ENCODE data around the gene B3GALT4.
"Not testable (repeated sequence)": the region's sequence is repeated elsewhere in the genome, so short reads cannot be mapped to it uniquely, and the experiment has no call there.

B3GALT4 gene

DNA sequence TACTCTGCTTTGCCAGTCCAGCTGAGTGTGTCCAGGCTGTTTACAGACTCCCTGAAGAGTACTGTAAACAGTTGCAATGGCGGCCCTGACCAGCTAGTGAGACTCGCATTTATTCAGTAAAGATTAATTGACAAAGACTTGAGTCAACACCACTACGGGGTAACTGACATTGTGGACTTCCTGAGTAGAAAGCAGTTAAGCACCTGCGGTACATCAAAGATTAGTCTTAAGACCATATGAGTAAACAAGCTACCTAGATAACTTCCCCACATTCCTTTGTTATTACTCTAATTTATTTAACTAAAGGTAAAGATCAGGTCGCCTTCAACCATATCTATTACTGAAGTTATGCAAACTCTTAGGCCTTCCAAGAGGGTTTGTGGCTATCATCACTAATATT lies 17.9 kb upstream of the B3GALT4 start:
- ATAC-seq = no peak
- no peak for TF ChIP-seq SNAI2 (CRISPR knock-in tag; IDR thresholded peaks at IDR 0.05)
- TF ChIP-seq, protein P1, sequence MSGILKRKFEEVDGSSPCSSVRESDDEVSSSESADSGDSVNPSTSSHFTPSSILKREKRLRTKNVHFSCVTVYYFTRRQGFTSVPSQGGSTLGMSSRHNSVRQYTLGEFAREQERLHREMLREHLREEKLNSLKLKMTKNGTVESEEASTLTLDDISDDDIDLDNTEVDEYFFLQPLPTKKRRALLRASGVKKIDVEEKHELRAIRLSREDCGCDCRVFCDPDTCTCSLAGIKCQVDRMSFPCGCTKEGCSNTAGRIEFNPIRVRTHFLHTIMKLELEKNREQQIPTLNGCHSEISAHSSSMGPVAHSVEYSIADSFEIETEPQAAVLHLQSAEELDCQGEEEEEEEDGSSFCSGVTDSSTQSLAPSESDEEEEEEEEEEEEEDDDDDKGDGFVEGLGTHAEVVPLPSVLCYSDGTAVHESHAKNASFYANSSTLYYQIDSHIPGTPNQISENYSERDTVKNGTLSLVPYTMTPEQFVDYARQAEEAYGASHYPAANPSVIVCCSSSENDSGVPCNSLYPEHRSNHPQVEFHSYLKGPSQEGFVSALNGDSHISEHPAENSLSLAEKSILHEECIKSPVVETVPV (CRISPR knock-in tag; IDR thresholded peaks at IDR 0.05) = no peak
- TF ChIP-seq TCF4 (CRISPR knock-in tag; IDR thresholded peaks at IDR 0.05; ENCODE audit: borderline replicate concordance) = no peak
- no peak for TF ChIP-seq ESRRG (CRISPR knock-in tag; IDR thresholded peaks at IDR 0.05)
- TF ChIP-seq, protein P2, sequence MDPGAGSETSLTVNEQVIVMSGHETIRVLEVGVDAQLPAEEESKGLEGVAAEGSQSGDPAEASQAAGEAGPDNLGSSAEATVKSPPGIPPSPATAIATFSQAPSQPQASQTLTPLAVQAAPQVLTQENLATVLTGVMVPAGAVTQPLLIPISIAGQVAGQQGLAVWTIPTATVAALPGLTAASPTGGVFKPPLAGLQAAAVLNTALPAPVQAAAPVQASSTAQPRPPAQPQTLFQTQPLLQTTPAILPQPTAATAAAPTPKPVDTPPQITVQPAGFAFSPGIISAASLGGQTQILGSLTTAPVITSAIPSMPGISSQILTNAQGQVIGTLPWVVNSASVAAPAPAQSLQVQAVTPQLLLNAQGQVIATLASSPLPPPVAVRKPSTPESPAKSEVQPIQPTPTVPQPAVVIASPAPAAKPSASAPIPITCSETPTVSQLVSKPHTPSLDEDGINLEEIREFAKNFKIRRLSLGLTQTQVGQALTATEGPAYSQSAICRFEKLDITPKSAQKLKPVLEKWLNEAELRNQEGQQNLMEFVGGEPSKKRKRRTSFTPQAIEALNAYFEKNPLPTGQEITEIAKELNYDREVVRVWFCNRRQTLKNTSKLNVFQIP (CRISPR knock-in tag; IDR thresholded peaks at IDR 0.05; ENCODE audit: borderline replicate concordance, low read depth) = no peak
- TF ChIP-seq, protein P3, sequence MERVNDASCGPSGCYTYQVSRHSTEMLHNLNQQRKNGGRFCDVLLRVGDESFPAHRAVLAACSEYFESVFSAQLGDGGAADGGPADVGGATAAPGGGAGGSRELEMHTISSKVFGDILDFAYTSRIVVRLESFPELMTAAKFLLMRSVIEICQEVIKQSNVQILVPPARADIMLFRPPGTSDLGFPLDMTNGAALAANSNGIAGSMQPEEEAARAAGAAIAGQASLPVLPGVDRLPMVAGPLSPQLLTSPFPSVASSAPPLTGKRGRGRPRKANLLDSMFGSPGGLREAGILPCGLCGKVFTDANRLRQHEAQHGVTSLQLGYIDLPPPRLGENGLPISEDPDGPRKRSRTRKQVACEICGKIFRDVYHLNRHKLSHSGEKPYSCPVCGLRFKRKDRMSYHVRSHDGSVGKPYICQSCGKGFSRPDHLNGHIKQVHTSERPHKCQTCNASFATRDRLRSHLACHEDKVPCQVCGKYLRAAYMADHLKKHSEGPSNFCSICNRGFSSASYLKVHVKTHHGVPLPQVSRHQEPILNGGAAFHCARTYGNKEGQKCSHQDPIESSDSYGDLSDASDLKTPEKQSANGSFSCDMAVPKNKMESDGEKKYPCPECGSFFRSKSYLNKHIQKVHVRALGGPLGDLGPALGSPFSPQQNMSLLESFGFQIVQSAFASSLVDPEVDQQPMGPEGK (CRISPR knock-in tag; IDR thresholded peaks at IDR 0.05; ENCODE audit: borderline replicate concordance) = no peak
- TF ChIP-seq ARNTL (CRISPR knock-in tag; IDR thresholded peaks at IDR 0.05; ENCODE audit: borderline replicate concordance, low read depth) = no peak
- no peak for TF ChIP-seq ZNF70 (CRISPR knock-in tag; IDR thresholded peaks at IDR 0.05)
- no peak for TF ChIP-seq ISL1 (CRISPR knock-in tag; IDR thresholded peaks at IDR 0.05)
- TF ChIP-seq TOX (CRISPR knock-in tag; IDR thresholded peaks at IDR 0.05; ENCODE audit: borderline replicate concordance) = no peak
- TF ChIP-seq ZC3H10 (CRISPR knock-in tag; IDR thresholded peaks at IDR 0.05) = no peak
- no peak for TF ChIP-seq OSR1 (CRISPR knock-in tag; IDR thresholded peaks at IDR 0.05)
- no peak for TF ChIP-seq CSDC2 (CRISPR knock-in tag; IDR thresholded peaks at IDR 0.05)
- TF ChIP-seq ZFP3 (CRISPR knock-in tag; IDR thresholded peaks at IDR 0.05) = no peak
- TF ChIP-seq ZNF565 (CRISPR knock-in tag; conservative IDR thresholded peaks at IDR 0.05; ENCODE audit: low read depth) = no peak
- TF ChIP-seq, protein P4, sequence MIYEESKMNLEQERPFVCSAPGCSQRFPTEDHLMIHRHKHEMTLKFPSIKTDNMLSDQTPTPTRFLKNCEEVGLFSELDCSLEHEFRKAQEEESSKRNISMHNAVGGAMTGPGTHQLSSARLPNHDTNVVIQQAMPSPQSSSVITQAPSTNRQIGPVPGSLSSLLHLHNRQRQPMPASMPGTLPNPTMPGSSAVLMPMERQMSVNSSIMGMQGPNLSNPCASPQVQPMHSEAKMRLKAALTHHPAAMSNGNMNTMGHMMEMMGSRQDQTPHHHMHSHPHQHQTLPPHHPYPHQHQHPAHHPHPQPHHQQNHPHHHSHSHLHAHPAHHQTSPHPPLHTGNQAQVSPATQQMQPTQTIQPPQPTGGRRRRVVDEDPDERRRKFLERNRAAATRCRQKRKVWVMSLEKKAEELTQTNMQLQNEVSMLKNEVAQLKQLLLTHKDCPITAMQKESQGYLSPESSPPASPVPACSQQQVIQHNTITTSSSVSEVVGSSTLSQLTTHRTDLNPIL (CRISPR knock-in tag; IDR thresholded peaks at IDR 0.05; ENCODE audit: low read depth) = no peak
- TF ChIP-seq RARB (CRISPR knock-in tag; IDR thresholded peaks at IDR 0.05) = no peak
- no peak for TF ChIP-seq BACH2 (CRISPR knock-in tag; IDR thresholded peaks at IDR 0.05; ENCODE audit: borderline replicate concordance)
- no peak for TF ChIP-seq ZFP30 (CRISPR knock-in tag; IDR thresholded peaks at IDR 0.05)

DNA sequence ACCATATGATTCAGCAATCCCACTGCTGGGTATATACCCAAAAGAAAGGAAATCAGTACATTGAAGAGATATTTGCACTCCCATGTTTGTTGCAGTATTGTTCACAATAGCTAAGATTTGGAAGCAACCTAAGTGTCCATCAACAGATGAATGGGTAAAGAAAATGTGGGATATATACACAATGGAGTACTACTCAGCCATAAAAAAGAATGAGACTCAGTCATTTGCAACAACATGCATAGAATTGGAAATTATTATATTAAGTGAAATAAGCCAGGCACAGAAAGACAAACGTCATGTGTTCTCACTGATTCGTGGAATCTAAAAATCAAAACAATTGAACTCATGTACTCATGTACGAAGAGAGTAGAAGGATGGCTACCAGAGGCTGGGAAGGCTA lies 14.4 kb upstream of the B3GALT4 start:
- not testable (repeated sequence) for ATAC-seq

DNA sequence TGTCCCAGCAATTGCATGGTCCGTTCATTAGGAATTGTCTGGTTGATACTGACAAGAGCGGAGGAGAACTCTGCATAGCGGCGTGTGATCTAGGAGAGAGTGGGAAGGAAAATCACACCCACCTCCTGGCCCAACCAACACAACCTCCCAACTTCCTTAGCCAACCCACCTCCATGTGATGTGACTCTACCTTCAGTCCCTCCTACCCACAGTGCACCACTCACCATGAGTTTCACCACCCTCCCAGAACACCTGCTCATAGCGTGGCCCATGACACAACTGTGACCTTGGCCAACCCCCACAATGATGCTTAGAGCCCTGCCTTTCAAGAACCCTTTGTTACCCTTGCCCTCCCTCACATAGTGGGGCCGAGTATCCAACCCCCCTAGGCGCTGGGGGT lies 12.9 kb upstream of the B3GALT4 start:
- TF ChIP-seq OSR1 (CRISPR knock-in tag; IDR thresholded peaks at IDR 0.05) (no peak), GLIS3 (CRISPR knock-in tag; IDR thresholded peaks at IDR 0.05) (no peak)
- TF ChIP-seq, protein P4 (CRISPR knock-in tag; IDR thresholded peaks at IDR 0.05; ENCODE audit: low read depth) = no peak
- no peak for ATAC-seq

DNA sequence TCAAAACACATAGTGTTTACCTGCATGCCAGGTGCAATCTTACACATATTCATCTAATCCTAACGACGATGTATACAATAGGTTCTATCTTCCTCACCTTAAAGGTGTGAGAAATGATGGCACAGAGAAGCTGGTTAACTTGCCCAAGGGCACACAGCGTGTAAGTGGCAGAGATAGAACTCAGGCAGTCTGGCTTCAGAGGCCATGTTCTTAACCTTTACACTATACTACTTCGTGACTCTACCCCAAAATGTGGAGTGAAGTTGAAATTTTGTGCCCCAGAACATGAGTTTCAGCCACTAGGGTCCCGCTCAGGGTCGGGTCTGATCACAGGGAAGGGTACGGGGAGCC lies 5.8 kb upstream of the B3GALT4 start:
- TF ChIP-seq, protein P4 (CRISPR knock-in tag; IDR thresholded peaks at IDR 0.05; ENCODE audit: low read depth) = no peak
- TF ChIP-seq GLIS3 (CRISPR knock-in tag; IDR thresholded peaks at IDR 0.05) (0 out of 2 replicates have a peak, but pooled peaks have one; percentile 21), TCF4 (CRISPR knock-in tag; IDR thresholded peaks at IDR 0.05; ENCODE audit: borderline replicate concordance) (no peak)
- peak; percentile 11 for ATAC-seq
